Measurements from ENCODE around the gene OR52A1. TPM values are rescaled to one million over a fixed set of nuclear protein-coding genes. Genes with fewer than 3 reads are reported as not detected.

Gene OR52A1
- total RNA-seq, 1 donor from 2014 or later: not detected

DNA sequence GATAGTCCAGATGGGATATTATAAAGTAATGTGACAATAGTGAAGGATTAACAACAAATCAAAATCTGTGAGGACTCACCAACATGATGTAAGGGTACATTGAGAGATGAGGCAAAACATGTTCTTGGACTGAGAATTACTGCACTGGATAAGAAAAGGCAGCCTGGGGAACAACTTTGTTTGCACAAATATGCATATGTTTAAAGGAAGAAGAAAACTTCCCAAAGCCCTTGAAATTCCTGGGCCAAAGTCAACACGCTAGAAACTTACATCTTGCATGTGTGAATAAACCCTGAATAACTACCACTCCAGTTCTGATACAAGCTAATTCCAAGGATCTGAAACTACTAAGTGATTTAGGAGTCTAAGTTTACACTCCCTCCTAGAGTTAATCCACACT, 17.5 kb downstream of the OR52A1 start:
- DNase-seq (ENCODE audit: extremely low read depth, low read depth, low spot score): no peak

DNA sequence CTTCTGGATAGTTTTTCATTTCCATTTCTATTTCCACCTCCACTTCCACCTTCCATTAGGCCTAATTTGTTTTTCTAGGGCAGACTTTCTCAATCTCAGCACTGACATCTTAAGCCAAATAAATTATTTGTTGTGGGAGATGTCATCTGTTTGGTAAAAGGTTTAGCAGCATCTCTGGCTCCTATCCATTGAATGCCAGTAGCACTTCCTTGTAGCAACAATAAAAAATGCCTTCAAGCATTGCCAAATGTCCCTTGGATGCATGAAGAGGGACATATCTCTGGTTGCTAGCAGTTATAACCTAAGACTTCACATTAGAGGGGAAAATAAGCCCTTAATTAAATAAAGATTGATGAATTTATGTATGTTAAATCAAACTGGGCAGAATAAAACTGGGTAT, 18.3 kb downstream of the OR52A1 start:
- DNase-seq (ENCODE audit: extremely low read depth, low read depth, low spot score): no peak

DNA sequence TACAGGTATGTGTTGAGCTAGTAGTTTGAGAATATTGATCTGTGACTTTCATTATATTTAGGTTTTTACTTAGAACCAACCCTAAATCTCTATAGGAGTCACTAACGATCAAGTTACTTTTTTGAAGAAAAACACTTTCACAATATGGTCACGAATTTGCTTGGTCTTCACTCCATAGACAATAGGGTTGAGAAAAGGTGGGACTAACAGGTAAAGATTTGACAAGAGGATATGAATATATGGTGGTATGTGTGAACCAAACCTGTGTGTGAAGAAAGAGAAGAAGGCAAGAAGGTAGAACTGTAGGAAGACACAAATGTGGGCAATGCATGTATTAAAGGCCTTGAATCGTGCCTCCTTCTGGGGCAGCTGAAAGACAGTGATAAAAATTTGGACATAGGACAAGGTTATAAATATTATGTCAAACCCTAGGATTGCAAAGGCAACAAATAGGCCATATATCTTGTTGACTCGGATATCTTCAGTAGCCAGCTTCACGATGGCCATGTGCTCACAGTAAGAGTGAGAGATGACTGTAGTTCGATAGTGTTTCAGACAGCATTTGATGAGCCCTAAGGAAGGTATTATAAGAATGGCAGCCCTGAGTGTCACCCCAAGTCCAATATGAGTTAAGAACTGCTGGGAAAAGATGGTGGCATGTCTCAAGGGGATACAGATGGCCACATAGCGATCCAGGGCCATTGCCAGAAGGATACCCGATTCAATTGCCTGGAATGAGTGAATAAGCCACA, 22.8 kb downstream of the OR52A1 start:
- DNase-seq (ENCODE audit: extremely low read depth, low read depth, low spot score): no peak

- no peak for DNase-seq (ENCODE audit: extremely low read depth, low read depth, low spot score)
These were observed 25.1 kb downstream of the OR52A1 start for GRCh38 chr11:5129457-5129877.

GRCh38 chr11:5124891-5125620, 29.5 kb downstream of the OR52A1 start:
- DNase-seq (ENCODE audit: extremely low read depth, low read depth, low spot score): no peak

GRCh38 chr11:5123802-5124521, 30.6 kb downstream of the OR52A1 start:
- peak; percentile 33 for DNase-seq (ENCODE audit: extremely low read depth, low read depth, low spot score)

GRCh38 chr11:5118893-5119292, 35.7 kb downstream of the OR52A1 start:
- no peak for DNase-seq (ENCODE audit: extremely low read depth, low read depth, low spot score)

DNA sequence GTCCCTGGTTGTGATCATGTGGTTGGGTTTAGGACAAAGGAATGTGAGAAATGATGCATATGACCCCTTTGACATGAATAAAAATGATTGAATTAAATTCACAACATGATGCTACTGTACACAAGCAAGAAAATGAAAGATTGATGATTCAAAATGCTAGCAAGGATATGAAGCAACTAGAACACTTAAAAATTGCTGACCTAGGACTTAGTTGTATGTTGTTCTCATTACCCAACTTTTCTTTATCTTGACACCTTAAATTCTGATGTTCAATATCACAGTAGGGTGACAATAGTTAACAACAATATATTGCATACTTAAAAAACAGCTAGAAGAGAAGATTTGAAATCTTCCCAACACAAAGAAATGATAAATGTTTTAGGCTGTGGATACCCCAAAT, 37.0 kb downstream of the OR52A1 start:
- DNase-seq (ENCODE audit: extremely low read depth, low read depth, low spot score): no peak

- DNase-seq (ENCODE audit: extremely low read depth, low read depth, low spot score): no peak
These were observed 39.2 kb downstream of the OR52A1 start for GRCh38 chr11:5115339-5115738.

- DNase-seq (ENCODE audit: extremely low read depth, low read depth, low spot score): no peak
These were observed 47.3 kb downstream of the OR52A1 start for GRCh38 chr11:5107285-5107684.

GRCh38 chr11:5103066-5103465, 51.5 kb downstream of the OR52A1 start:
- DNase-seq (ENCODE audit: extremely low read depth, low read depth, low spot score): no peak

DNA sequence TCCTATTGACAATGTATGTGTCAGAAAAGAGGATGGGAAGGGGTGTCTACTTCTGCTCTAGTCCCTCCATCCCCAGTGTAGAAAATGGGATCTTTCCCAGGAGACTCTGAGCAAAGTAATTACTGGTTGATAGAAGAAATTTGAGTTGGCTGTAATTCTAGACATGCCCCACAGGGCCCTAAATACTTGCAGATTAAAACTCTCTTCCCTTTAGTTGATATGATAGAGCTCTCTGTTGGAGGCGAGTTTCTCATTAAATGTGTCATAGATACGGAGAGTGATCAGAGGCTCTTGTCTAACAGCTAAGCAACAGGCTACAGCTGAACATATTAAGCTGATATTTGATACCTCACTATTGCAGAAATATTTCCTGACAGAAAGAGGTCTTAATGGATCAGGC, 52.3 kb downstream of the OR52A1 start:
- DNase-seq (ENCODE audit: extremely low read depth, low read depth, low spot score): no peak

GRCh38 chr11:5096011-5096410, 58.5 kb downstream of the OR52A1 start:
- no peak for DNase-seq (ENCODE audit: extremely low read depth, low read depth, low spot score)

Other genes starting within 250 kb of the OR52A1 start
- not detected in 2 replicates for gene OR51G2, start 235.4 kb downstream of the OR52A1 start, total RNA-seq
- gene OR51G1, start 230.4 kb downstream of the OR52A1 start, total RNA-seq: not detected in 2 replicates
- not detected in 2 replicates for gene OR51A4, start 207.2 kb downstream of the OR52A1 start, total RNA-seq
- not detected in 2 replicates for gene OR51A2, start 199.0 kb downstream of the OR52A1 start, total RNA-seq
- not detected in 2 replicates for gene OR51L1, start 159.9 kb downstream of the OR52A1 start, total RNA-seq
- gene OR52J3, start 108.2 kb downstream of the OR52A1 start, total RNA-seq: not detected in 2 replicates
- not detected in 2 replicates for gene OR52E2, start 95.1 kb downstream of the OR52A1 start, total RNA-seq
- not detected in 2 replicates for gene OR52E1, start 85.2 kb downstream of the OR52A1 start, total RNA-seq
- gene OR52A5, start 16.4 kb downstream of the OR52A1 start, total RNA-seq: not detected in 2 replicates
- not detected in 2 replicates for gene OR51V1, start 45.9 kb upstream of the OR52A1 start, total RNA-seq
- not detected in 2 replicates for gene HBB, start 72.3 kb upstream of the OR52A1 start, total RNA-seq
- not detected in 2 replicates for gene HBD, start 79.7 kb upstream of the OR52A1 start, total RNA-seq
- gene HBG1, start 95.1 kb upstream of the OR52A1 start, total RNA-seq: not detected in 2 replicates
- gene HBG2, start 100.0 kb upstream of the OR52A1 start, total RNA-seq: not detected in 2 replicates
- gene HBE1, start 115.2 kb upstream of the OR52A1 start, total RNA-seq: not detected in 2 replicates
- not detected in 2 replicates for gene OR51B4, start 147.2 kb upstream of the OR52A1 start, total RNA-seq
- gene OR51B2, start 169.5 kb upstream of the OR52A1 start, total RNA-seq: not detected in 2 replicates
- gene OR51B5, start 188.8 kb upstream of the OR52A1 start, total RNA-seq: not detected in 2 replicates
- gene OR51B6, start 196.8 kb upstream of the OR52A1 start, total RNA-seq: not detected in 2 replicates
- gene OR51M1, start 229.1 kb upstream of the OR52A1 start, total RNA-seq: not detected in 2 replicates